ENCODE measurements around the gene MCTS1. TPM values are rescaled to one million over a fixed set of nuclear protein-coding genes. Genes with fewer than 3 reads are reported as not detected.
"Not testable (repeated sequence)": the region's sequence is repeated elsewhere in the genome, so short reads cannot be mapped to it uniquely, and the experiment has no call there.

MCTS1 gene, protein sequence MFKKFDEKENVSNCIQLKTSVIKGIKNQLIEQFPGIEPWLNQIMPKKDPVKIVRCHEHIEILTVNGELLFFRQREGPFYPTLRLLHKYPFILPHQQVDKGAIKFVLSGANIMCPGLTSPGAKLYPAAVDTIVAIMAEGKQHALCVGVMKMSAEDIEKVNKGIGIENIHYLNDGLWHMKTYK
- total RNA-seq = 24.4 and 26.6 TPM in 2 replicates

DNA sequence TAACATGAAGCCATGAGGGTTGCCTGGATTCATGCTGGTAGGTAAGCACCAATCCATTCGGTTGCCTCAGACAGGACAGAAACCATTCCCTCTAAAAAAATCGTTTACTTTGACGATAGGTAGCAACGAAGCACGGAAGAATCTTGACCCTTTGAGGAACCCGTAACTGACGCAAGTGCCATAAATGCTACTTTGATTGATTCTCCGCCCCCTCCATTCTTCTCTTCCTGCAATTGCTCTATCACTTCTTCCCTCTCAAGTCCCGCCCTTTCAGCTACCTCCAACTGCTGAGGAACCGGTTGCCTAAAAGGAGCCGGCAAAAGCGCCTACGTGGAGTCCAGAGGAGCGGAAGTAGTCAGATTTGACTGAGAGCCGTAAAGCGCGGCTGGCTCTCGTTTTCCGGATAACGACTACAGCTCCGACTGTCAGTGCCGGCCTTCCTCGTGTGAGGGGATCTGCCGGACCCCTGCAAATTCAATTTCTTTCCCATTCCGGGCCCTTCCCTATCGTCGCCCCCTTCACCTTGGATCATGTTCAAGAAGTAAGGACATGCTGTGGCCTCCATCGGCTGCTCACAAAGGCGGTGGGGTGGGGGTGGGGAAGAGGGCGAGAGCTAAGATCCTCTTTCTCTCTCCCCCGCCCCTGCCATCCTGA lies at the start of gene MCTS1:
MCTS1 (plus strand) TSS at position 395 of the 654 bp plus-strand sequence; CDS start at position 531, 136 bp downstream.
- peak; percentile 87 to 89 for DNase-seq (ENCODE audit: low read depth in 2 of 2)

DNA sequence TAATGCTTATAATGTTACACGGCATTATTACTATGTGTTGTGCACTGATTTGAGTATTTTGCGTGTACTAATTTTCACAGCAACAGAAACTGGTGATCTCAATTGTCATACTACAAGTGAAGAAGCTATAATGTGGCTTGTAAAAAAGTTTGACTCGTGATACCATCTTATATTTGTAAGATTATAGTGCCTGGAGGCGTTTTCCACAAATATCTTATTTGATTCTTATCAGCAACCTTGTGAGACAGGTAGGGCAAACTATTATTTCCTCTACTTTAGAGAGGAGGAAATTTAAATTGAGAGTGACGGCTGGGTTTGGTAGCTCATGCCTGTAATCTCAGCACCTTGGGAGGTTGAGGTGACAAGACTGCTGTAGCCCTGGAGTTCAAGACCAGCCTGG lies 47.6 kb upstream of the MCTS1 start:
- no peak for DNase-seq (ENCODE audit: low read depth in 2 of 2)

DNA sequence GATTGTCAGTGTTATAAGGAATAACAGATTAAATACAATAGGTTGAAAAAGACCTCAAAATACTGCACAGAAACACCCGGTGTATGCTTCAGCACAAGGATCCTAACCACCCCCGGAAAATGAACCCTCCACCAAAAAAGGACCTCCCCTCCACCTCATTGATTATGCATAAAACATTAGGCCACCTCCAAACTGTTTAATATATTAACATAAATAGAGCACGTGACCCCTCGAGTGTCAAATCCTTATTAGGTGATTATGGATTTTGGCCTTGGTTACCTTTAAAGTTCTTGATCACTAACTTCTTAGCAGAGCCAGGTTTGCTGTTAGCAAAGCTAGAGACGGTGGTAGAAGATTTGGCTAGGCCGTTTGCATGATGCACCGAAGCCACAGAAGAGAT lies 44.1 kb upstream of the MCTS1 start:
- no peak for DNase-seq (ENCODE audit: low read depth in 2 of 2)

DNA sequence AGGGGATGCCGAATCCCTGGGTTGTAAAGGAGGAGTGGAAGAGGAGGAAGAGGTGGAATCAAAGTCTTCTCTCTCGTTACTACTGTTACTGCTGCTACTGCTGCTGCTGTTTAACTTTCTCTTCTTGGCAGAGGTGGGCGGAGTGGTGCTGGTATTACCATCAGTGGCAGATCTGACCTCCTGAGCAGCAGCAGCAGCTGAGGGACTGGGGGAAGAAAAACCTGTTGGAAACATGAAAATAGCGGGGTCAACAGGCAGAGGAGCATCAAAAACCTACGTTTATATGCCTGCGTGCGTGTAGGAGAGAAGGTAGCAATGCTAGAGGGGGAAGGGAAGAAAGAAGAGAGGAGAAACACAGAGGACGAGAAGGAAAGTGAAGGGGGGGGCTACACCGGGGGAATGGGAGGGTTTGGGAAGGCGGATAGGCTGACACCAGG lies 43.5 kb upstream of the MCTS1 start:
- DNase-seq (ENCODE audit: low read depth in 2 of 2) = peak in 1 of 2 donors; percentile 55

DNA sequence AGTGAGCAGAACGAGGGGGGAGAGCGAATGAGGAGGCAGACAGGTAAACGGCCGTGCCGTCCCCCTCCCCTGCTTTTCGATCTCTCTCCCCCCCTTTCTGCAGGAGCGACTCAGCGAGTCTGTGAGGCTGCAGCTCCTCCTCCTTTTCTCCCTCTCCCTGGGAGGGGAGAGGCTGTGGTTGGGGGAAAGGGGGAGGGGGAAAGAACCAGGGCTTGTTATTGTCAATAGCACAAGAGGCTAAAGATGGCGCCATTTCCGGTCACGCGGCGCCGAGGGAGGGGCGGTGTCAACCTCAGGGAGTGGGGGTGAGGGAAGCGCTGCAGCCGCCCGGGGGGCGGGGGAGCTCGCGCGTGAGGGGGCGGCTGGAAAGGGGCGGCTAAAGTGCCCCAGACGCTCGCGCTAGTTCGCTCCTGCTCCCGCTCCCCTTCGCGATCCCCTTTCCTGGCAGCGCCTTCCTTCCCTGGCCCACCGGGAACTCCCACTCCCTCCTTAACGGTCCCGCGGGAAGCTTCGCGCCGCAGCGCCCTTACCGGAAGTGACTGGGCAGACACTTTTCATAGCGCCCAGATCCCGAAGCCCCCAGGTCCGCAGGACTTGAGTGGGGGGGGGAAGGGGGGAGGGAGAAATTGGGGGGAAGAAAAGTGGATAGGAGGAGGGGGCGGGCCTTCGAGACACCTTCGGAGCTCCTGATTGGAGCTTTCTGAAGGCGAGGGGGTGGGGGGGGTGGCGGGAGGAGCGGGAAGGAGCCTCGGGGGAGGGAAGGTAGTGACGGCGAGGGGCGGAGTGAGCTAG lies 42.9 kb upstream of the MCTS1 start, which contains the start of gene CUL4B:
CUL4B (minus strand) TSS at position 121 of the 792 bp plus-strand sequence. CDS start 324 bp downstream, outside the sequence.
- DNase-seq (ENCODE audit: low read depth in 2 of 2) = peak; percentile 94 to 95

DNA sequence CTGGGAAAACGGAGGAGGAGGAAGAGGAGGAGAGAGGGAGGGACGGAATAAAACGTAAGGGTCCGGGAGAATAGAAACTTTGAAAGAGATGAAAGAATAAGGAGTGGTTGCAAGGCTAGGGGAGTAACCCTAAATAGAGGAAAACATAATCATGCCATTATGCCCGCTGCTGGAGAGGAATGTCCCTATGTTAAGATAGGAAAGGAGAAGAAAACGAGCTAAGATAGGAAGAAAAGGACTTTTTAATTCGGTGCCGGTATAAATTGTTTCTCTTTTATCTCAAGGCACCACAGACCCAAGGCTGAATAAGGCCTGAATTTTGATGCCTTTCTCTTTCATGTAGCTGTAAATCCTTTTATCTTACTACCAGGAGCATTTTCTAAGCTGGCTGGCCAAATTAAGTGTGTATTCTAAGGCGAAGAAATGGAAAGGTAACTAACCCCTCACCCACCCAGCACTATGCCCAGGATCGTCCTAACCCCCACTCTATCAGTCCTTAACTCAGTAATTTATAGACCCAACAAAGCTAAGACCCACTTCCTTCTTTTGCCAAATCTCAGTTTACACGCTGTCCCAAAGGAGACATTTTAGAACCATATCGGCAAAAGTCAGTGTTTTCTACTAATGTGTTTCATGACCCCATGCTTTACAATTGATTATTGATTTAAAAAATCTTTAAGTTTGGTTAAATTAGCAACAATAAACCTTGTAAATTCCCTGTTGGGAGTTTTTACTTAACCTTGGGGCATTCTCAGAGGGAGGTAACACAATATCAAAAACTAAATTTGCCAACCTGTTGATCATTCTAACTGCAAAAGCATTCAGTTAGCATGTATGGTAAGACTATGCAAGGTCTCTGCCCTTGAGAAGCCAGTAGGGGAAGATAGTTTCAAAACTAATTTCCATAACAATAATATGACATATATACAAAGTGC lies 42.0 kb upstream of the MCTS1 start:
- peak in 1 of 2 donors; percentile 4 for DNase-seq (ENCODE audit: low read depth in 2 of 2)

DNA sequence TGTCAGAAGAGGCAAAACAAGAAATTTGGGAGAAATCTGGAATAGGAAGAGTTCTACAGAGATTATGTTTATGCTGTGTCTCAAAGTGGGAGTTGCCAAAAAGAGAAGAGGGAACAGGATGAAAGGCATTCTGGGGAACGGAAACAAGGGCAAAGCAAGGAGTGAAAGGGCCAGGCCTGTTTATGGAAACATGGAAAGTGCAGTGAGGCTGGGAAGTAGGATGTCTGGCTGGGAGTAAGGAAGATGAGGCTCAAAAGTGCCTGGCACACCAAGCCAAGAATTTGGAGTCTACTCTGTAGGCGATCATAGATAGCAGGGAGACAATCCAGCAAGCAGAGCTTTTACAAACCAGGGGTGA lies 41.4 kb upstream of the MCTS1 start:
- DNase-seq (ENCODE audit: low read depth in 2 of 2) = peak; percentile 14 to 17

DNA sequence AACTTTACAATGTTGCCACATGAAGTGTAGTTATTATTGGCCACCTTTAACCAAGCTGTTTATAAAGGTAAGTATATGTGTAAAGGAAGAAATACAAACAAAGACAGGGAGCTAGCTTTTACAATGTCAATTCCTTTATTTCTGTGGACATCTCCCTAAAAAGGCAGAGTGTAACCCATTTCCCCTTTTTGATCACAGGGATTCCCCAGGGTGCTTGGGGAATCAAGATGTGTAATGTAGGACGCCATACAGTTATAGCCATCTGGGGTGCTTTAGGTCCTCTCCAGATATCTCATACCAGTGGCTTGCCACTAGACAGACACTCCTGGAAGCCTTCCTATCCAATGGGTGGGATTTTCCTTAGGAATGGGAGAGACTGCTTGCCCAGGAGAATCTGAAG lies 39.0 kb upstream of the MCTS1 start:
- DNase-seq (ENCODE audit: low read depth in 2 of 2) = no peak

DNA sequence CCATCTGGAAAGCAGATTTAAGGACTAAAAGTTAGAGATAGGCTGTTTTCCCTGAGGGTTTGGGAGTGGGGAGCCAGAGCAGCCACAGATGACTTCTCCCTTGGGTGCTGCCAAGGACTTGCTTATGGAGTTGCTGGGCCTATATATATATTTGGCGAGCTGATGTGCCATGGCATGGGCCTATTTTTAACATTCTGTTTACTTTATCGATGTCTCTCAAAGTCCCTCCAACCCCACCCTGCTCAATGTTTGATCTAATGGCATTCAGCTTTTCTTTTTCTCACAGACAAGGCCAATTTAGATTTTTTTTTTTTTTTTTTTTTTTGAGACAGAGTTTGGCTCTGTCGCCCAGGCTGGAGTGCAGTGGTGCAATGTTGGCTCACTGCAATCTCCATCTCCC lies 37.1 kb upstream of the MCTS1 start:
- DNase-seq (ENCODE audit: low read depth in 2 of 2) = no peak

DNA sequence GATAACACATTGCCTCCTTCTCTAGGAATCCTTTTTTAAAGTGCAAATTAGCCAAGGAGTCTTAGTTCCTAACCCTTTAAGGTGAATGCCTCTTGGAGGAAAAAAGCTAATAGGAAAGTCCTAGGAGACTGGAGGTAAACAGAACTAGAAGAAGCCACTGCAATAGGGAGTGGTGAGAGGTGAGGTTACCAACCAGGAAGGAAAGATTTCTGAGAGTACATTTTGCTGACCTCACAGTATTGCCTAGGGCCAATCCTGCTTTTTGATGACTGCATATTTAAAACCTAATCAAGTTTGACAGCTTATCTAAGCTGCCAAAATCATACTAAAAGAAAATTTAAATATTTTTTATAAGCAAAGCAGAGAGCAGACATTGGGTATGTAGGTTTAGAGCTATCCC lies 35.9 kb upstream of the MCTS1 start:
- DNase-seq (ENCODE audit: low read depth in 2 of 2) = no peak

DNA sequence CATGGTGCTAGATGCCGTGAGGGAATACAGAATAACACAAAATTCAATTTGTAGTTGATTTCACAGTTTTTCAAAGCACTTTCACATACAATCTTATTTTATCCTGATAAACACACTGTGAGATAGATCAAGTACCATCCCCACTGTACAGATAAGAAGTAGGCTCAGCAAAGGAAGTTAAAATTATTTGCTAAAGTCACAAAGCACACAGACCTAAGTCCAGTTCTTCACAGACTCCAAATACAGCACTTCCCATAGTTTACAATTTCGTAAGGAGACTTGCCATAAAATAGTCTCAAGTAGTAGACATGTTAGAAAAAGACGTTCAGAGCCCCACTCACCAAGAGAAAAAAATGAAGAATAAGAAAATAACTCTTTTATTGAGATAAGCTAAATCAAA lies 35.3 kb upstream of the MCTS1 start:
- DNase-seq (ENCODE audit: low read depth in 2 of 2) = no peak

DNA sequence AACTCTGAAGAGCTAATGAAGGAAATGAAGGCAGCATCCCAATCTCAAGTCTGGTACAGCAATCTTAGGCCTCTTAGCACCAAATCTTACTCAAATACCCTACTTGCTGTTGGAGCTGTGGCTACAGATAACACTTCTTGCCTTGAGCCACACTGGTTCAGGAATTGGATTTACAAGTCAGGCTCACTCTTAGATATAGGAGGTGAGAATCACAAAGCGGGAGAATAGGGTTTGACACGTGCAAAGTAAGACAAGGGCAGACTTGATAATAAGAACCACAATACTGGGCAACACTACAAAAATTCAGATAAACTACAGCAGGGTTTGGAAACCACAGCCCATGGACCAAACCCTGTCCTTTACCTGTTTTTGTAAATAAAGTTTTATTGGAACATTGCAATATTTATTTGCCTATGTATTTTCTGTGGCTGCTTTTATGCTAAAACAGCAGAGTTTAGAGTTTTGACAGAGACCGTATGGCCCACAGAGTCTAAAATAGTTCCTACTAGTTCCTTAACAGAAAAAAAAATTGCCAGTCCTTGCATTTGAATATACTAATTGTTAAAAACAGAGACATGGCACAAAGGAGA lies 33.8 kb upstream of the MCTS1 start:
- no peak for DNase-seq (ENCODE audit: low read depth in 2 of 2)

DNA sequence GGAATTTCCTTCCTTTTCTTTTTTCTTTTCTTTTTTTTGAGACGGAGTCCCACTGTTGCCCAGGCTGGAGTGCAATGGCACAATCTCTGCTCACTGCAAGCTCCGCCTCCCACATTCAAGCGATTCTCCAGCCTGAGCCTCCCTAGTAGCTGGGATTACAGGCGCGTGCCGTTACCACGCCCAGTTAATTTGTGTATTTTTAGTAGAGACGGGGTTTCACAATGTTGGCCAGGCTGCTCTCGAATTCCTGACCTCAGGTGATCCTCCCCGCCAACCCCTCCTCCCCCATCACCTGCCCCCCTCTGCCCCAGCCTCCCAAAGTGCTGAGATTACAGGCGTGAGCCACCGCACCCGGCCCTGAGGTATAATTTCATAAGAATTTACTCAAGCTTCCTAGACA lies 30.1 kb upstream of the MCTS1 start:
- not testable (repeated sequence) for DNase-seq (ENCODE audit: low read depth in 2 of 2)

DNA sequence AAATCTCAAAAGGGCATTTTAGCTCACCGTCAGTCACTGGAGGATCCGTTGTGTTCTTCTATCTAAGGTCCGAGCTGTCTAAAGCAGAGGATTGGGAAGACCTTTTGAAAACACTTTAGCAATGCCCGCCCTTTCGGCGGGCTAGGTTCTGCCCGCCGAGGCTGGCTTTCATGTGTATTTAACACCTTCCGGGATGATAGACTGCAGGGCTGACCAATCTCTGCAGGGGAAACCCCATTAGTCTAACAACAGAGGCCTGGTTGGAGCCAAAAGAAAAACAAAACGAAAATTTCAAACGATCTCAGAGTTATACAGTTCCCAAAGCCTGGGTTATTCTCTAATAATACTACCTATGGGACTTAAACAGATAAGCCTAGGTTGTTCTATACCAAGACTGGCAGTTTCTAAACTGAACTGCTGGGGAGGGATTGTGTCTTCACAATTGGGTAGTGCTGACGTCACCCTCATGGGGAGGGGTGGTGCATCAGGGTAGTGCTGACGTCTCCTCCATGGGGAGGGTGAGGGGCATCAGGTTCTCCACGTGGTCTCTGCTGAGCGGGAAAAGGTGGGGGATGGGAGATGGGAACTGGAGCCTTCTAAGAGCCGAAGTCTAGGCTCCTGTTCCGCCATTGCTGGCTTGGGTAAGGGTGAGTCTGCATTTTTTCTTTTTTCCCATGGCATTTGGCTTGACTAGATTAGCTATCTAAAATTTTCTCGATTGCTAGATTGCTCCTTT lies 28.4 kb upstream of the MCTS1 start:
- DNase-seq (ENCODE audit: low read depth in 2 of 2) = no peak

DNA sequence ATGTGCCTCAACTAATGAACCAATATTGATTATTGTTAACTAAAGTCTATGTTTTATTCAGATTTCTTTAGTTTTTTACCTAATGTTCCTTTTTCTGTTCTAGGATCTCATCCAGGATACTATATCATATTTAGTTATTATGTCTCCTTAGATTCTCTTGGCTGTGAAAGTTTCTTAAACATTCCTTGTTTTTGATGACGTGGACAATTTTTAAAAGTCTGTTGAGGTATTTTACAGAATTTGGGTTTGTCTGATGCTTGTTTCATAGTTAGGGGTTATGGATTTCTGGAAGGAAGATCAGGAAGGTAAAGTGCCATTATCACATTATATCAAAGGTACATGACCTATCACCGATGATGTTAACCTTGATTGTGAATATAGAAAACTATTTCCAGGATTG lies 18.2 kb upstream of the MCTS1 start:
- DNase-seq (ENCODE audit: low read depth in 2 of 2) = no peak

DNA sequence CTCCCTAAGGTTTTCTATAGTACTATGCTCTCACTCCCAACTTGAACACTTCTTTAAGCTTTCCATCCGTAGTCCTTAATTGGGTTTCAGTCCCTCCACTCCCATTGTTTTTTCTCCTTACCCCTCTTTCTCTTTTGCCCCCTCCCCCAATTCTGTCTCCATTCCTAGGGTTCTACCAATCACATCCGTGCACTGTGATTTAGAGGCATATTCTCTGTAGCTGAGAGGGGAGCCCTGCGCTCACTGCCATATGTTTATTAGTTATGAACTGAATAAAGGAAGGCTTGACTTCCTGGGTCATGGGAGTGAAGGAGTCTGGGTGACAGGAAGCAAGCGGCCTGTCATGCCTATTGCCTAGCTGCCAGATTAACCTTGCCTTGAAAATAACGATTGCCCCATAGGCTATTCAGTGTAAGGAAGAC lies 471 bp downstream of the MCTS1 start:
- DNase-seq (ENCODE audit: low read depth in 2 of 2) = peak; percentile 18 to 39

DNA sequence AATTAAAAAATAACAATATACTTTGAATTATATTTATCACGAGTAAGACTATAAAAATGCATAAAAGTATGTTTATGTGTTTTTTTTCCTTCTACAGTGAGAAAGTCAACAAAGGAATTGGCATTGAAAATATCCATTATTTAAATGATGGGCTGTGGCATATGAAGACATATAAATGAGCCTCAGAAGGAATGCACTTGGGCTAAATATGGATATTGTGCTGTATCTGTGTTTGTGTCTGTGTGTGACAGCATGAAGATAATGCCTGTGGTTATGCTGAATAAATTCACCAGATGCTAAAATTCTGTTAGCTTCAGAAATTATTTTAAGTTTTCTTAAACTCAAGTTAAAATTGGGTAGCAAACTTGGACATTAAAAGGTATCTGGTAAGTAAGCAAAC lies 8.2 kb downstream of the MCTS1 start:
- DNase-seq (ENCODE audit: low read depth in 2 of 2) = no peak

DNA sequence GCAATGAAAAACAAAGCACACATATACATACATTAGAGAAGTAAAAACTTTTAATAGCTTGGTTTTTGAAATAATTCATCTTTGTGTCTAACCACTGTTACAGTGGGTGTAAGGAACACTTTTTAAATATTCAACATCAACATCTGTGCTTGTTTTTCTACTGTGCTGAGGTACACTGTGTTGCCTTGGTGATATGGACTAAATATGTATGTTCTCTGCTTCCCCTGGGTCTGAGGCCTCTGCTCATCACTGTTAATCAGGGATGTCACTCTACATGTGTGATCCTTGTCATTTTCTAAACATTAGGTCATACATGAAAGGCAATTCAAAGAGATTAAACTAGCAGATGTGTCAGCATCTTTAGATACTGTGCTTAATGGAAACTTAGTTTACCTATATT lies 10.9 kb downstream of the MCTS1 start:
- DNase-seq (ENCODE audit: low read depth in 2 of 2) = no peak

DNA sequence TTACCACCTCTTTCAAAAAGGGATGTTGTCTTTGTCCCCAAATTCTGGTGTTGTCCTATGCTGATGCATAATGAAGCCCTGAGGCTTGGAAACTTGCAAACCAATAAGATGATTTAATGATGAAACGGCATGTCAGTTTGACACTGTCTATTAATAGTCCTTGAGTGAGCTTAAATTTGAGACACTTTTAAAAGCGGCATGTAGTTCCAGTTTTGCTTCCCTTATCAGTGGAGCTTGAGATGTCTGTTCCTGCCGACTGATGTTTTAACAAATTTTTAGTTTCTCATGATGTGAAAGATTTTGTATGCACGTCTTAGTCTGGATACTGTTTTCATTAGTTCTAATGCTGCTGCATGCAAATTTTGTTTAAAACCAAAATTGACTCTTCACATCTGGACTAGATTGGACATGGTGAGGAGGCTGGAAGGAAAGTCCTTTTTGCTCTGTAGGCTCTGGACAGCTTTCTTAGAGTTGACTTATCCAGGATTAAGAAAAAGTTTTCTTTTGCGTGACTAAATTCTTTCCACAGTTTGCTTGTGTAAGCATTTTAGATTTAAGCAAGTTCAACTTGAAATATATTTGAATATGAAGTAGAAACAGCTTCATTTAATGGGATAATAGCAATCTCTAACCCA lies 14.2 kb downstream of the MCTS1 start:
- no peak for DNase-seq (ENCODE audit: low read depth in 2 of 2)

DNA sequence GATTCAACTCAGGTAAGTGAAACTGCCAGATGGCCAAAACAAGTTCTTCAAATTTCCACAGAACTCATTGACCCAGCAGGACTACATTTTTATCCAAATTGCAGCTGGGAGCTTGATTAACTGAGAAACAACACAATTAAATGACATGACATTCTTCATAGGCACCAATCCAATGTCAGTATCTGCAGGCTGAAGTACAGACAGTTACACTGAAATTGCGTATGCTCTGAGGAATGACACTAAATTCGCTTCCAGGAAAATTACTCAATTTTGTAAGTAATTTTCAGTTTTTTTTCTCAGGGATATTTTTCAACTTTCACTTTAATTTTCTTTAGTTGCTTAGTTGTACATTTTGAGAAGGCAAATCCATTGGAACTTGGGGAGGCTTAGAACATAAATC lies 21.5 kb downstream of the MCTS1 start:
- no peak for DNase-seq (ENCODE audit: low read depth in 2 of 2)

Data from lung microvascular endothelial cell (primary cell).